Liver (tissue), 9 donors: ENCODE results near the gene PCYOX1L. TPM values are rescaled to one million over a fixed set of nuclear protein-coding genes. Genes with fewer than 3 reads are reported as not detected.
"Not testable (repeated sequence)": the region's sequence is repeated elsewhere in the genome, so short reads cannot be mapped to it uniquely, and the experiment has no call there.

Experiments
- DNase-seq: peaks from one replicate; pipeline ENCODE4 v3.0.0-alpha.2; 2017; ENCODE audit warnings: low spot score
- H3K27ac ChIP-seq, 2 donors: one replicate each; pipeline ENCODE4 v1.7.0; 2013; ENCODE audit warnings: inconsistent platforms in 2 of 2, low read length in 2 of 2, control low read depth in 1 of 2, low read depth in 1 of 2, mild to moderate bottlenecking in 1 of 2
- H3K27me3 ChIP-seq, 4 donors: one replicate each; pipeline versions ENCODE4 v1.6.1 to v1.7.0; 2013; ENCODE audit warnings: low read length in 3 of 4, inconsistent platforms in 1 of 4, mild to moderate bottlenecking in 1 of 4, moderate library complexity in 1 of 4; ENCODE audit not compliant: control insufficient read depth in 4 of 4, insufficient read depth in 4 of 4
- H3K36me3 ChIP-seq, 4 donors: one replicate each; pipeline versions ENCODE4 v1.6.1 to v1.7.0; 2013; ENCODE audit warnings: low read length in 3 of 4, mild to moderate bottlenecking in 3 of 4, low read depth in 1 of 4, moderate library complexity in 1 of 4; ENCODE audit not compliant: control insufficient read depth in 4 of 4, insufficient read depth in 3 of 4
- H3K4me1 ChIP-seq, 4 donors: one replicate each; pipeline versions ENCODE4 v1.6.1 to v1.7.0; 2013; ENCODE audit warnings: low read length in 3 of 4, mild to moderate bottlenecking in 3 of 4, moderate library complexity in 1 of 4; ENCODE audit not compliant: control insufficient read depth in 4 of 4, insufficient read depth in 4 of 4
- H3K4me3 ChIP-seq, 3 donors: one replicate each; pipeline versions ENCODE4 v1.6.1 to v1.7.0; 2013; ENCODE audit warnings: low read length in 3 of 3, control low read depth in 1 of 3, low read depth in 1 of 3, mild to moderate bottlenecking in 1 of 3
- H3K9ac ChIP-seq, 2 donors: one replicate each; pipeline ENCODE4 v1.7.0; 2013; ENCODE audit warnings: low read length in 2 of 2, mild to moderate bottlenecking in 2 of 2, moderate library complexity in 2 of 2, control low read depth in 1 of 2, low read depth in 1 of 2
- H3K9me3 ChIP-seq, 4 donors: one replicate each; pipeline versions ENCODE4 v1.6.1 to v1.7.0; 2013; ENCODE audit warnings: low read length in 3 of 4; ENCODE audit not compliant: control insufficient read depth in 4 of 4
- CTCF ChIP-seq: fragments of 150-350 bp; IDR thresholded peaks from 2 replicates; pipeline ENCODE4 v1.5.1; 2017; ENCODE audit warnings: improper control_type of control experiment, low read depth, low read length; ENCODE audit not compliant: missing input control
- EGR1 ChIP-seq, 2 donors: IDR thresholded peaks; 2 replicates each; pipeline ENCODE4 v1.6.1; 2016 to 2018; ENCODE audit warnings: antibody characterized with exemption in 2 of 2, low read depth in 2 of 2
- FOXA2 ChIP-seq: IDR thresholded peaks from 2 replicates; pipeline ENCODE4 v1.6.1; 2016; ENCODE audit warnings: antibody characterized with exemption
- GABPA ChIP-seq, 2 donors: IDR thresholded peaks in 1 of 2; conservative IDR thresholded peaks in 1 of 2; 2 replicates each; pipeline ENCODE4 v1.6.1; 2016; ENCODE audit warnings: antibody characterized with exemption in 2 of 2, mild to moderate bottlenecking in 1 of 2, moderate library complexity in 1 of 2
- HNF4A ChIP-seq, 2 donors: conservative IDR thresholded peaks; 2 replicates each; pipeline ENCODE4 v1.6.1; 2016; ENCODE audit warnings: antibody characterized with exemption in 2 of 2, mild to moderate bottlenecking in 2 of 2
- HNF4G ChIP-seq: IDR thresholded peaks from 2 replicates; pipeline ENCODE4 v1.6.1; 2016; ENCODE audit warnings: antibody characterized with exemption
- NR2F2 ChIP-seq: IDR thresholded peaks from 2 replicates; pipeline ENCODE4 v1.6.1; 2016; ENCODE audit warnings: antibody characterized with exemption
- REST ChIP-seq: IDR thresholded peaks from 2 replicates; pipeline ENCODE4 v1.6.1; 2016; ENCODE audit warnings: antibody characterized with exemption, mild to moderate bottlenecking
- RXRA ChIP-seq, 2 donors: IDR thresholded peaks; 2 replicates each; pipeline ENCODE4 v1.6.1; 2017 to 2018; ENCODE audit warnings: antibody characterized with exemption in 2 of 2, mild to moderate bottlenecking in 1 of 2
- SP1 ChIP-seq: IDR thresholded peaks from 2 replicates; pipeline ENCODE4 v1.6.1; 2018; ENCODE audit warnings: antibody characterized with exemption, mild to moderate bottlenecking
- YY1 ChIP-seq: IDR thresholded peaks from 2 replicates; pipeline ENCODE4 v1.6.1; 2016; ENCODE audit warnings: antibody characterized with exemption, mild to moderate bottlenecking
- WGBS: extraction: QIAGEN DNeasy Blood & Tissue Kit; methylation state at CpG from one replicate; pipeline ENCODE4 v1.1.7; 2013; 5-methylcytosine and 5-hydroxymethylcytosine counted together
- polyA plus RNA-seq, 2 donors: library from polyadenylated mRNA; stranded (reverse) in 1 of 2; unstranded in 1 of 2; fragments of 200-250 nt in 1 of 2; fragments of >200 nt in 1 of 2; fragmentation: Nextera tagmentation in 1 of 2; extraction: Ambion mirVana in 1 of 2; gene quantifications; one replicate each; pipeline versions ENCODE4 v1.2.1 to v1.2.3, GENCODE V29; 2013 to 2015
- total RNA-seq, 2 donors: library from RNA; depleted of rRNA; stranded (reverse); fragments of >200 nt; gene quantifications; one replicate each; pipeline ENCODE4 v1.2.3, GENCODE V29; 2014
- TF ChIP-seq, protein P1 (sequence below): IDR thresholded peaks from 2 replicates; pipeline ENCODE4 v1.6.1; 2016; ENCODE audit warnings: antibody characterized with exemption
- TF ChIP-seq, protein P2 (sequence below): IDR thresholded peaks from 2 replicates; pipeline ENCODE4 v1.6.1; 2016; ENCODE audit warnings: antibody characterized with exemption
- TF ChIP-seq, protein P3 (sequence below): IDR thresholded peaks from 2 replicates; pipeline ENCODE4 v1.6.1; 2016; ENCODE audit warnings: antibody characterized with exemption
- donor health status: healthy.
- donor health status: healthy.
- donor health status: healthy.
- donor health status: healthy.
- donor health status: healthy.

Gene PCYOX1L
- total and polyA plus RNA-seq, 4 donors: 0.47 to 4.4 (median 1.1) TPM

- no peak for TF ChIP-seq REST
Measured at GRCh38 chr5:149392718-149393117, 34.9 kb downstream of the PCYOX1L start (continued).

GRCh38 chr5:149394996-149395395 lies 37.1 kb downstream of the PCYOX1L start:
- not testable (repeated sequence) for H3K4me1 ChIP-seq, H3K36me3 ChIP-seq, H3K27ac ChIP-seq, H3K27me3 ChIP-seq, H3K4me3 ChIP-seq, H3K9ac ChIP-seq, H3K9me3 ChIP-seq, DNase-seq

DNA sequence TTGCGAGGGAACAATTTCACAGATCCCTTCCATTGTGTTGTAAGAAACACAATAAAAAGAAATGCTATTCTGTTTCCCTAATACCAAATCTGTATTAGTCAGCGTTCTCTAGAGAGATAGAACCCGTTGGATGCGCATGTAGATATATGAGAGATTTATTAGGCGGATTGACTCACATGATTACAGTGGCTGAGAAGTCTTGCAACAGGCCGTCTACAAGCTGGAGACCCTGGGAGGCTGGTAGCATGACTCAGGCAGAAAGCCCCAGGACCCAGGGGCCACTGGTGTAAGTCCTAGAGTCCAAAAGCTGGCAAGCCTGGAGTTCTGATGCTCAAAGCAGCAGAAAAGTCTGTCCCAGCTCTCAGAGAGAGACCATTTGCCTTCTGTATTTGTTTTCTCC lies 39.7 kb downstream of the PCYOX1L start:
- TF ChIP-seq RXRA (IDR thresholded peaks at IDR 0.05): no peak
- no peak for TF ChIP-seq CTCF
- no peak for TF ChIP-seq EGR1 (IDR thresholded peaks at IDR 0.05; ENCODE audit: low read depth in 2 of 2)
- no peak for TF ChIP-seq FOXA2
- TF ChIP-seq HNF4G: no peak
- TF ChIP-seq HNF4A (conservative IDR thresholded peaks at IDR 0.05): no peak
- TF ChIP-seq NR2F2: no peak
- TF ChIP-seq SP1: no peak
- TF ChIP-seq, protein P1, sequence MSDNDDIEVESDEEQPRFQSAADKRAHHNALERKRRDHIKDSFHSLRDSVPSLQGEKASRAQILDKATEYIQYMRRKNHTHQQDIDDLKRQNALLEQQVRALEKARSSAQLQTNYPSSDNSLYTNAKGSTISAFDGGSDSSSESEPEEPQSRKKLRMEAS: no peak
- TF ChIP-seq, protein P2, sequence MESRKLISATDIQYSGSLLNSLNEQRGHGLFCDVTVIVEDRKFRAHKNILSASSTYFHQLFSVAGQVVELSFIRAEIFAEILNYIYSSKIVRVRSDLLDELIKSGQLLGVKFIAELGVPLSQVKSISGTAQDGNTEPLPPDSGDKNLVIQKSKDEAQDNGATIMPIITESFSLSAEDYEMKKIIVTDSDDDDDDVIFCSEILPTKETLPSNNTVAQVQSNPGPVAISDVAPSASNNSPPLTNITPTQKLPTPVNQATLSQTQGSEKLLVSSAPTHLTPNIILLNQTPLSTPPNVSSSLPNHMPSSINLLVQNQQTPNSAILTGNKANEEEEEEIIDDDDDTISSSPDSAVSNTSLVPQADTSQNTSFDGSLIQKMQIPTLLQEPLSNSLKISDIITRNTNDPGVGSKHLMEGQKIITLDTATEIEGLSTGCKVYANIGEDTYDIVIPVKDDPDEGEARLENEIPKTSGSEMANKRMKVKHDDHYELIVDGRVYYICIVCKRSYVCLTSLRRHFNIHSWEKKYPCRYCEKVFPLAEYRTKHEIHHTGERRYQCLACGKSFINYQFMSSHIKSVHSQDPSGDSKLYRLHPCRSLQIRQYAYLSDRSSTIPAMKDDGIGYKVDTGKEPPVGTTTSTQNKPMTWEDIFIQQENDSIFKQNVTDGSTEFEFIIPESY: no peak
- TF ChIP-seq, protein P3, sequence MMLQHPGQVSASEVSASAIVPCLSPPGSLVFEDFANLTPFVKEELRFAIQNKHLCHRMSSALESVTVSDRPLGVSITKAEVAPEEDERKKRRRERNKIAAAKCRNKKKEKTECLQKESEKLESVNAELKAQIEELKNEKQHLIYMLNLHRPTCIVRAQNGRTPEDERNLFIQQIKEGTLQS: no peak
- TF ChIP-seq GABPA (IDR thresholded peaks at IDR 0.05 in 1 of 2, conservative IDR thresholded peaks at IDR 0.05 in 1 of 2): no peak
- no peak for TF ChIP-seq YY1
- Histone ChIP-seq H3K4me3 (no peak overlapping the region), H3K9ac (no peak overlapping the region), H3K27ac (no peak overlapping the region), H3K9me3 (no peaks in the 10 kb centered on the region), H3K4me1 (no peaks in the 10 kb centered on the region), H3K36me3 (no peaks in the 10 kb centered on the region), H3K27me3 (no peaks in the 10 kb centered on the region)
- WGBS: 91% methylated on average over 6 of the region's 6 CpGs
- DNase-seq: no peak

DNA sequence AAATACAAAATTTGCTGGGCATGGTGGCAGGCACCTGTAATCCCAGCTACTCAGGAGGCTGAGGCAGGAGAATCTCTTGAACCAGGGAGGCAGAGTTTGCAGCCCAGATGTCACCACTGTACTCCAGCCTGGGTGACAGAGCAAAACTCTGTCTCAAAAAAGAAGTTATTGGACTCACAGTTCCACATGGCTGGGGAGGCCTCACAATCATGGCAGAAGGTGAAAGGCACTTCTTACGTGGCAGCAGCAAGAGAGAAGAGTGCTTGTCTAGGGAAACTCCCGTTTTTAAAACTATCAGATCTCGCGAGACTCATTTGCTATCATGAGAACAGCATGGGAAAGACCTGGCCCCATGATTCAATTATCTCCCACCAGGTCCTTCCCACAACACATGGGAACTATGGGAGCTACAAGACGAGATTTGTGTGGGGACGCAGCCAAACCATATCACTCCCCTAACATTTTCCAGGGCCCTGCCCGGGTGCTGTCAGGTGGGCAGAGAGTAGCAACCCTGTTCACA lies 41.0 kb downstream of the PCYOX1L start:
- not testable (repeated sequence) for H3K36me3 ChIP-seq, H3K9ac ChIP-seq, DNase-seq, H3K4me1 ChIP-seq, H3K9me3 ChIP-seq, H3K4me3 ChIP-seq, H3K27me3 ChIP-seq, H3K27ac ChIP-seq
- WGBS: 87% methylated on average over 7 of the region's 7 CpGs
